Activated naive CD8-positive, alpha-beta T cell (primary cell): ENCODE results near the gene DMD.

ENCODE experiments used
- H3K27ac Mint-ChIP-seq: one replicate; pipeline ENCODE4 v1.8.0; 2021; ENCODE audit warnings: mixed read lengths
- H3K27me3 Mint-ChIP-seq: one replicate; pipeline ENCODE4 v1.8.0; 2021; ENCODE audit warnings: mixed read lengths
- H3K36me3 Mint-ChIP-seq: one replicate; pipeline ENCODE4 v1.8.0; 2021; ENCODE audit warnings: mixed read lengths
- H3K4me1 Mint-ChIP-seq: one replicate; pipeline ENCODE4 v1.8.0; 2021; ENCODE audit warnings: low read depth, mixed read lengths
- H3K4me3 Mint-ChIP-seq: one replicate; pipeline ENCODE4 v1.8.0; 2021; ENCODE audit warnings: mild to moderate bottlenecking, mixed read lengths
- H3K9me3 Mint-ChIP-seq: one replicate; pipeline ENCODE4 v1.8.0; 2021; ENCODE audit warnings: low read depth, mixed read lengths

DMD gene

DNA sequence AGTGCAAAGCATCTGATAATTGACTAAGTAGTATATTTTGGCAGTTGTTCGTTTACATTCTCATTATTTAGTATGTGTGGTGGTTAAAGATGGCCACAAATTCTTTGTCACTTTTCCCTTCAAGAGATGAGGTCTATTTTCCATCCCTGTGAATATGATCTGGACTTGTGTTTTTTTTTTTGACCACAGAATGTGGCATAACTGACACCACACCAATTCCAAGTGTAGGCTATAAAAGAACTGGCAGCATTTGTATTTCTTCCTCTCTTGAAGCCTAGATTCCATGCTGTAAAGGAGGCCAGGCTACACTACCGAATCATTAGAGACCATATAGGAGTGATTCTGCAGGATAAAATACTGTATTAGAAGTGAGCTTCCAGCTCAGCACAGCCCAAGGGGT lies 596.6 kb downstream of the DMD start:
- no peak overlapping the region for H3K27ac Mint-ChIP-seq
- H3K4me1 Mint-ChIP-seq, result no peaks in the 10 kb centered on the region
- no peaks in the 10 kb centered on the region for H3K27me3 Mint-ChIP-seq
- H3K4me3 Mint-ChIP-seq, result no peak overlapping the region
- H3K36me3 Mint-ChIP-seq, result no peaks in the 10 kb centered on the region
- H3K9me3 Mint-ChIP-seq, result no peaks in the 10 kb centered on the region

DNA sequence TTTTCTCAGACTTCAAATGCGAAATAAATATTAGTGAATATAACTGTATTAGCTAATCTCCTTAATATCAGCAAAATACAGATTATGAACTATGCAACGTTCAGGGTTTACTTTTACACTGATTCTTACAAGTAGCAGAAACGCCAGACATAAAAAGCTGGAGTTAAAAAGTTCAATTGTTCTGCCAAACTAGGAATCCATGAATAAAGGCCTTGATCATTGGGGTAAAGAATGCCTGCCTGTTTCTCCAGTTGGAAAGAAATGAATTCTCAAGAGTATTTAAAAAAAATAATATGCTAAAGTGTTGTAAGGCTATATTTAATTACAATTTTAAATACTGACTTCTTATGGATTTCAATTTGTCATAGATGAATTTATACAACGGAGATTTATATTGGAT lies 612.2 kb downstream of the DMD start:
- H3K36me3 Mint-ChIP-seq, result no peaks in the 10 kb centered on the region
- H3K4me1 Mint-ChIP-seq, result no peaks in the 10 kb centered on the region
- H3K9me3 Mint-ChIP-seq, result no peaks in the 10 kb centered on the region
- H3K27ac Mint-ChIP-seq, result no peak overlapping the region
- no peaks in the 10 kb centered on the region for H3K27me3 Mint-ChIP-seq
- no peak overlapping the region for H3K4me3 Mint-ChIP-seq

DNA sequence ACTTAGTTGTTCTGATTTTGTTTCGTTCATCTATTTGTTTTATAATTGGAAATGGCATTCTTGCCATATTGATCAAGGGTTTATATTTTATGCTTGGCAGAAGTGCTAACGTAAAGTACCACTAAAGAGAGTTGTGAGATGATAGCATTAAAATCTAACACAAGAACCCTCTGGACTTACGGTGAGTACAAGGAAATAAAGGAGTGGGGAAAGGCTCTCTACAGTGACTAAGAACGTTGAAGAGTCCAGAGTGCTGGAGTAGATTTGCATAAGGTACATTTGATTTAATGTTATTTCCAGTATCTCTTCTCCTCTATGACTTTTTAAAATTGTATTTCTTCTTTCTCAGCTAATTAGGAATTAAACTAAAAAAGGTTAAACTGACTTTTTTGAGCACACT lies 612.6 kb downstream of the DMD start:
- Mint-ChIP-seq H3K9me3 (no peaks in the 10 kb centered on the region), H3K4me1 (no peaks in the 10 kb centered on the region), H3K27ac (no peak overlapping the region), H3K36me3 (no peaks in the 10 kb centered on the region), H3K27me3 (no peaks in the 10 kb centered on the region), H3K4me3 (no peak overlapping the region)

- H3K36me3 Mint-ChIP-seq, result no peaks in the 10 kb centered on the region
- H3K4me3 Mint-ChIP-seq, result no peak overlapping the region
- H3K27me3 Mint-ChIP-seq, result no peaks in the 10 kb centered on the region
- no peaks in the 10 kb centered on the region for H3K4me1 Mint-ChIP-seq
- H3K9me3 Mint-ChIP-seq, result no peaks in the 10 kb centered on the region
- H3K27ac Mint-ChIP-seq, result no peak overlapping the region
These were observed 613.6 kb downstream of the DMD start for GRCh38 chrX:32597777-32598176.

- Mint-ChIP-seq H3K9me3 (no peaks in the 10 kb centered on the region), H3K27me3 (no peaks in the 10 kb centered on the region), H3K4me3 (no peak overlapping the region), H3K27ac (no peak overlapping the region), H3K36me3 (no peaks in the 10 kb centered on the region), H3K4me1 (no peaks in the 10 kb centered on the region)
These were observed 618.6 kb downstream of the DMD start for GRCh38 chrX:32592786-32593185.

DNA sequence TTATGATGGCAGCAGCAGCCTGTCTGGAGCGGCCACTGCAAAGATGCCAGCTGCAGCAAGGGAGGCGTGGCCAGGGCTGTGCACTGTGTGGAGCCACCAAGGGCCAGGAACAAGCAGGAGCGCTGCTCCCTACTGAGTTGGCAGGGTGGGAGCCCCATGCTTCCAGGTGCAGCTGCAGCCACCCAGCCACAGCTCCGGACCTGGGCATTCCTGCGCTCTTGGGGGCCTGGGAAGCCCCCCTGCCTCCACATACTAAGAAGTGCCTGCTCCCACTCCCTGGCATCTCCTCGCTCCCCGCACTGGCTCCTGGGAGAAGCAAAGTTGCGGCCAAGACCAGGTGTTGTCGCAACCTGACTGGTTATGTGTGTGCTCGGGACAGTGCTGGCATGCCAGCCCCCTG lies 619.8 kb downstream of the DMD start:
- no peaks in the 10 kb centered on the region for H3K27me3 Mint-ChIP-seq
- H3K4me3 Mint-ChIP-seq, result no peak overlapping the region
- H3K4me1 Mint-ChIP-seq, result no peaks in the 10 kb centered on the region
- no peak overlapping the region for H3K27ac Mint-ChIP-seq
- no peaks in the 10 kb centered on the region for H3K36me3 Mint-ChIP-seq
- H3K9me3 Mint-ChIP-seq, result no peaks in the 10 kb centered on the region

- Mint-ChIP-seq H3K36me3 (no peaks in the 10 kb centered on the region), H3K4me1 (no peaks in the 10 kb centered on the region), H3K27me3 (no peaks in the 10 kb centered on the region), H3K9me3 (no peaks in the 10 kb centered on the region), H3K4me3 (no peak overlapping the region), H3K27ac (no peak overlapping the region)
These were observed 628.6 kb downstream of the DMD start for GRCh38 chrX:32582729-32583128.

- H3K36me3 Mint-ChIP-seq, result no peaks in the 10 kb centered on the region
- H3K9me3 Mint-ChIP-seq, result no peaks in the 10 kb centered on the region
- H3K27ac Mint-ChIP-seq, result no peak overlapping the region
- no peaks in the 10 kb centered on the region for H3K27me3 Mint-ChIP-seq
- no peaks in the 10 kb centered on the region for H3K4me1 Mint-ChIP-seq
- H3K4me3 Mint-ChIP-seq, result no peak overlapping the region
These were observed 634.5 kb downstream of the DMD start for GRCh38 chrX:32576885-32577284.

DNA sequence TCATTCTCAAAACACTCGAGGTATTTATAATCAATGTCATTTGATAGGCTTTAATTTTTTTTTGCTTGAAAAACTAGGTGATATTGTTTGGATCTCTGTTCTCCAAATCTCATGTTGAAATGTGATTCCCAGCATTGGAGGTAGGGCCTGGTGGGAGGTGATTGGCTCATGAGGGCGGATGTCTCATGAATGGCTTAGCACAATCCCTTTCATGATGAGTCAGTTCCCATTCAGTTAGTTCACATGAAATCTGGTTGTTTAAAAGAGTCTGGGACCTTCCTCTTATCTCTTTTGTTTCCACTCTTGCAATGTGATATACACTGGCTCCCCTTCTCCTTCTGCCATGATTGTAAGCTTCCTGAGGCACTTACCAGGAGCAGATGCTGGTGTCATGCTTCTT lies 638.7 kb downstream of the DMD start:
- no peaks in the 10 kb centered on the region for H3K9me3 Mint-ChIP-seq
- no peaks in the 10 kb centered on the region for H3K27me3 Mint-ChIP-seq
- H3K36me3 Mint-ChIP-seq, result no peaks in the 10 kb centered on the region
- H3K27ac Mint-ChIP-seq, result no peak overlapping the region
- H3K4me3 Mint-ChIP-seq, result no peak overlapping the region
- H3K4me1 Mint-ChIP-seq, result no peaks in the 10 kb centered on the region

- Mint-ChIP-seq H3K4me3 (no peak overlapping the region), H3K27ac (no peak overlapping the region), H3K27me3 (no peaks in the 10 kb centered on the region), H3K9me3 (no peaks in the 10 kb centered on the region), H3K36me3 (no peaks in the 10 kb centered on the region), H3K4me1 (no peaks in the 10 kb centered on the region)
These were observed 639.8 kb downstream of the DMD start for GRCh38 chrX:32571579-32571978.

- no peak overlapping the region for H3K4me3 Mint-ChIP-seq
- H3K9me3 Mint-ChIP-seq, result no peaks in the 10 kb centered on the region
- H3K4me1 Mint-ChIP-seq, result no peaks in the 10 kb centered on the region
- H3K27me3 Mint-ChIP-seq, result no peaks in the 10 kb centered on the region
- no peak overlapping the region for H3K27ac Mint-ChIP-seq
- no peaks in the 10 kb centered on the region for H3K36me3 Mint-ChIP-seq
These were observed 649.1 kb downstream of the DMD start for GRCh38 chrX:32562261-32562660.

GRCh38 chrX:32545101-32545500 lies 666.2 kb downstream of the DMD start:
- Mint-ChIP-seq H3K36me3 (no peaks in the 10 kb centered on the region), H3K9me3 (no peaks in the 10 kb centered on the region), H3K4me1 (no peaks in the 10 kb centered on the region), H3K27me3 (no peaks in the 10 kb centered on the region), H3K27ac (no peak overlapping the region), H3K4me3 (no peak overlapping the region)

DNA sequence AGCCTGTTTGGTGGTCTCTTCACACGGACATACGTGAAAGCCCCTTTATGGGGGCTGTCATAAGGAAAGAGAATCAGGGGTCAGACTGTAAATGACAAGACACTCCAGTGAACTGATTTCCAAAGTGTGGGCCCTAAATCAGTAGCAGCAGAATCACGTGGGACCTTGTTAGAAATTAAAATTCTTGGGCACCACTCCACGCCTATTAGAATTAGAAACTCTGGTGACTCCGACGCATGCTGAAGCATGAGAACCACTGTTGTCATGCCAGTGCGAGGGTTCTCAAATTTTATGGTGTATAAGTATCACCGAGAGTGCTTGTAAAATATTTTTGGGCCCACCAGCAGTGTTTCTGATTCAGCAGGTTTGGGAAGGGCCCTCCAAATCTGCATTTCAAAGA lies 672.8 kb downstream of the DMD start:
- H3K36me3 Mint-ChIP-seq, result no peaks in the 10 kb centered on the region
- H3K9me3 Mint-ChIP-seq, result no peaks in the 10 kb centered on the region
- H3K4me1 Mint-ChIP-seq, result no peaks in the 10 kb centered on the region
- H3K4me3 Mint-ChIP-seq, result no peak overlapping the region
- H3K27me3 Mint-ChIP-seq, result no peaks in the 10 kb centered on the region
- H3K27ac Mint-ChIP-seq, result no peak overlapping the region

GRCh38 chrX:32533848-32534247 lies 677.5 kb downstream of the DMD start:
- no peaks in the 10 kb centered on the region for H3K9me3 Mint-ChIP-seq
- no peak overlapping the region for H3K4me3 Mint-ChIP-seq
- H3K36me3 Mint-ChIP-seq, result no peaks in the 10 kb centered on the region
- no peaks in the 10 kb centered on the region for H3K4me1 Mint-ChIP-seq
- H3K27ac Mint-ChIP-seq, result no peak overlapping the region
- H3K27me3 Mint-ChIP-seq, result no peaks in the 10 kb centered on the region

DNA sequence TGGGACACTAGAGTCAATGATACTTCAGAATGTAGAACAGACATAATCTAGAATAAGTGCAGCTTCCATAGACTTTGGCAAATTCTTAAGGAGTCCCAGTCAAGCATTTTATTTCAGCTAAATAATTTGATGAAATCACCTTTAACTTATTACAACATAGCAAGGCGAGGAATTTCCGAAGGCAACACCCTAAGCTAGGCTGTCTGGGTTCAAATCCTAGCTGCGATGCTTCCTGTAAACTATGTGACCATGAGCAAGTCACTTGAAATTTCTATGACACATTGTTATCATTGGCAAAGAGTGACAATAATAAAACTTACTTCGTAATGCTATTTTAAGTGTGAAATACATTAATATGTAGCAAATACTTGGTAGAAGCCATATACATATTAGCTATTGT lies 679.1 kb downstream of the DMD start:
- H3K36me3 Mint-ChIP-seq, result no peaks in the 10 kb centered on the region
- H3K9me3 Mint-ChIP-seq, result no peaks in the 10 kb centered on the region
- H3K27me3 Mint-ChIP-seq, result no peaks in the 10 kb centered on the region
- no peak overlapping the region for H3K27ac Mint-ChIP-seq
- no peak overlapping the region for H3K4me3 Mint-ChIP-seq
- H3K4me1 Mint-ChIP-seq, result no peaks in the 10 kb centered on the region

DNA sequence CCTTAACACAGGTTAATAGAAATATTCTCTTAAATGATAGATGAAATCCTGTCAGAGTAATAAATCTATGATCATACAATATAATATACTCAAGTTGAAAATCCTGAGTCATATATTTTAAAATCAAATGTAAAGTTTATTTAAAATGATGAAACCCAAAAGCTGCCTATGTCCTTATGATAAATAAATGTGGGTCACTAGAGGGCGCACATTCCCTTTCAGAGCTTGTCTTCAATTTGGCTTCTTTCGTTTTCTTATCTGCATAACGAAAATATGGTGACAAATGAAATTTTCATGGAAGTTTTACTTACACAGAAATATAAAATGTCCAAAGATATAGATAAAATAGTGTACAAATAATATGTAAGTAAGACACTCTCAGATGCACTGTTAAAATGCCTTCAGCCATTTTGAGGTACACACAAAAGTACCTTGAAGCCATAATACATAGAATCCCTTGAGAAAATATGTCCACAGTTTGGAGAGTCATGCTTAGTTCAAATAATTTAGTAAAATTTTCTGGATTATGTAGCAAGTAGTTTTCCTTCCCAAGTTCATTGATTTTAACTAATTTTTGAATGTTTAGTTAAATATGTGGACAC lies 680.4 kb downstream of the DMD start:
- H3K4me1 Mint-ChIP-seq, result no peaks in the 10 kb centered on the region
- H3K27ac Mint-ChIP-seq, result no peak overlapping the region
- H3K4me3 Mint-ChIP-seq, result no peak overlapping the region
- no peaks in the 10 kb centered on the region for H3K36me3 Mint-ChIP-seq
- no peaks in the 10 kb centered on the region for H3K27me3 Mint-ChIP-seq
- H3K9me3 Mint-ChIP-seq, result no peaks in the 10 kb centered on the region
